ENCODE results near the gene MED12L.

MED12L gene

GRCh38 chr3:151289445-151289844 is 204.0 kb downstream of the MED12L start:
- no peak for TF ChIP-seq POU6F1 (CRISPR knock-in tag; IDR thresholded peaks at IDR 0.05; ENCODE audit: borderline replicate concordance, low read depth)
- no peak for TF ChIP-seq TSHZ2 (CRISPR knock-in tag; IDR thresholded peaks at IDR 0.05)
- no peak for ATAC-seq

- ATAC-seq, result peak; percentile 70
- no peak for TF ChIP-seq POU6F1 (CRISPR knock-in tag; IDR thresholded peaks at IDR 0.05; ENCODE audit: borderline replicate concordance, low read depth)
- no peak for TF ChIP-seq ESRRG (CRISPR knock-in tag; IDR thresholded peaks at IDR 0.05)
- no peak for TF ChIP-seq CSDC2 (CRISPR knock-in tag; IDR thresholded peaks at IDR 0.05)
- TF ChIP-seq ARNTL (CRISPR knock-in tag; IDR thresholded peaks at IDR 0.05; ENCODE audit: borderline replicate concordance, low read depth), result no peak
- TF ChIP-seq TSHZ2 (CRISPR knock-in tag; IDR thresholded peaks at IDR 0.05), result no peak
- no peak for TF ChIP-seq ZFP3 (CRISPR knock-in tag; IDR thresholded peaks at IDR 0.05)
- no peak for TF ChIP-seq ZFP30 (CRISPR knock-in tag; IDR thresholded peaks at IDR 0.05)
- TF ChIP-seq PATZ1 (CRISPR knock-in tag; IDR thresholded peaks at IDR 0.05; ENCODE audit: borderline replicate concordance), result no peak
- no peak for TF ChIP-seq CSRNP3 (CRISPR knock-in tag; IDR thresholded peaks at IDR 0.05)
- no peak for TF ChIP-seq BACH2 (CRISPR knock-in tag; IDR thresholded peaks at IDR 0.05; ENCODE audit: borderline replicate concordance)
- TF ChIP-seq OSR1 (CRISPR knock-in tag; IDR thresholded peaks at IDR 0.05), result no peak
- no peak for TF ChIP-seq TCF4 (CRISPR knock-in tag; IDR thresholded peaks at IDR 0.05; ENCODE audit: borderline replicate concordance)
These were observed 205.2 kb downstream of the MED12L start for GRCh38 chr3:151290673-151291072.

- no peak for TF ChIP-seq CSDC2 (CRISPR knock-in tag; IDR thresholded peaks at IDR 0.05)
- no peak for TF ChIP-seq RARB (CRISPR knock-in tag; IDR thresholded peaks at IDR 0.05)
- no peak for TF ChIP-seq ISL1 (CRISPR knock-in tag; IDR thresholded peaks at IDR 0.05)
- no peak for TF ChIP-seq ZFP30 (CRISPR knock-in tag; IDR thresholded peaks at IDR 0.05)
- TF ChIP-seq ZFP3 (CRISPR knock-in tag; IDR thresholded peaks at IDR 0.05), result no peak
- no peak for TF ChIP-seq SNAI2 (CRISPR knock-in tag; IDR thresholded peaks at IDR 0.05)
- TF ChIP-seq ZC3H10 (CRISPR knock-in tag; IDR thresholded peaks at IDR 0.05), result no peak
- no peak for TF ChIP-seq GLIS3 (CRISPR knock-in tag; IDR thresholded peaks at IDR 0.05)
- no peak for TF ChIP-seq TSHZ2 (CRISPR knock-in tag; IDR thresholded peaks at IDR 0.05)
- TF ChIP-seq CSRNP3 (CRISPR knock-in tag; IDR thresholded peaks at IDR 0.05), result no peak
- TF ChIP-seq ZNF70 (CRISPR knock-in tag; IDR thresholded peaks at IDR 0.05), result no peak
- ATAC-seq, result no peak
These were observed 207.7 kb downstream of the MED12L start for GRCh38 chr3:151293127-151293526.
